Measurements from ENCODE around the gene DCLK3.

The DCLK3 gene

DNA sequence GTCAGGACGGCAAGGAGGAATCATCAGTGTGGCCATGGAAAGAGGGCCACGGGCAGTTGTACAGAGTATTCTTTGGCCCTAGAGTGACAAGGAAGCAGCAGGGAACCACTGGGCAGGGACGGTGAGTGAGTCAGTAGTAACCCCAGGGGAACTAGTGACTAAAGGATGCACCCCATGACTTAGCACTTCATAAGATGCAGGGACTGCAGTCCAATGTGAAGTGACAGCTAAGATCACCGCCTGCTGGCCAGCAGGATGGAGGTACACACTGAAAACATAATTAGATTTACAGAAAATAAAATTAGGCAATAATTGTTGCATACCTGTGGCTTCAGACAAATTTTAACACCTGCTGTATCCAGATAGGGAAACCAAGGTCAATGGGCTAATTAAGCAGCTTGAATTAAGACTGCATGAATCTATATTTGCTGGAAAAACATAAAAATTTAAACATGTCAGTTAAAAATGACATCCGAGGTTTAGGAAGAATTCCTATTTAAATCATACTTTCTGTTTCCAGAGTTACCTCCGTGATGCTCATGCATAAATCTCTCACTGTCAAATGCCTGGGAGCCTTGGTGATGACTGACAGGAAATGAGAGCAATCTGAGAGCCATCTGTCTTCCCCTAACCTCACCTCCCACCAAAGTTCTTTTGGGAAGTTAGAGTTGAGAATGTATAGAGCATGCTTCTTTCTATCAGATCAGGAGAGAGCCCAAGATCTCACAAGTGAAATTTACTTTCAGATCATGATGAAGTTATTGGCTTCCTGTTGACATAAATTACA is 56.5 kb downstream of the DCLK3 start:
- FAIRE-seq = no peak

DNA sequence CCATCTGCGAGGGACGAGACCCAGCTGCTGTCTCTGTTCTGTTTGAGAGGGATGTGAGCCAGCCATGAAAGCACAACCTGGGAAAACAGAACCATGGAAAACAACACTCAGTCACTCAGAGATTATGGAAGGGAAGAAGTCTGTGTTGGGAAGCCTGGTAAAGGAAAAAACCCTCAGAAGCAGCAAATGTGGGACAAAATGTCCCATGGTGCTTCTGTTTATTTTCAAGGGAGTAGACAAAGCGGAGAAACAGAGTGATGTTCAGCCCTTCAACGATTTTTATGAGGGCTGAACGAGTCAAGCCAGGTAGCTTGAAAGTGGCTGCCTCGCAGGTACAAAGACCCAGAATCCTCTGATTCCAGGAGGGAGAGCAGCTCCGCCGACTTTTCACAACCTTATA is 59.3 kb downstream of the DCLK3 start:
- FAIRE-seq = no peak

DNA sequence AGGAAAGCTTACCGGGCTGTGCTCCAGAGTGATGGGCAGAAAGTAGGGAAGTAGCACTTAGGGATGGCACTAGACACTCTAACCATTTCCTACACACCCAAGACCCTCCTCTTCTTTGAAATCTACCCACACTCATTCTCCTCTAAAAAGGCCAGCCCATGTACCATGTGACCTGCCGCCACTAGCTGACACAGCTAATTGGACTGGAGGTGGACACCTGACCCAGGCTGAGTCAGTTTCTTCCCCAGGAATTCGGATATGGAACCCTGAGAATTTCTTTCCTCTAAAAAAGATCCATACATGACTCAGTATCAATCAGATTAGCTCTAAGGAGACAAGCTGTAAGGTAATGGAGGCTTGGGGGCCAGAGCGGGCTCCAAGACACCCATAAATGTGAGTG is 60.1 kb downstream of the DCLK3 start:
- no peak for FAIRE-seq

DNA sequence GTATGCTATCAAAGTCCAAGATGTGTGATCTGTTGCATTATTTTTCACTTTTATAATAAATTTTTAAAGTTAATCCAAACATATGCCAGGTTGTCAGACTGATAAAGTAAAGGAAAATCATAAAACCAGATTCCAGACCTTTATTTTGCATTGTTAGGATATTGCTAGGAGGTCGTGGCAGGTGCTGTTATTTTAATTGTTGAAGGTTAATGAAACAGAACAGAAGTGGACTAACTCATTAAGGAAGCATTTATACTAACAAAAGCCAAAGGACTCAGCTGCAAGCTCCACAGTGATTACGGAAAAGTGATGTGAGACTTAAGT is 63.1 kb downstream of the DCLK3 start:
- FAIRE-seq = no peak

DNA sequence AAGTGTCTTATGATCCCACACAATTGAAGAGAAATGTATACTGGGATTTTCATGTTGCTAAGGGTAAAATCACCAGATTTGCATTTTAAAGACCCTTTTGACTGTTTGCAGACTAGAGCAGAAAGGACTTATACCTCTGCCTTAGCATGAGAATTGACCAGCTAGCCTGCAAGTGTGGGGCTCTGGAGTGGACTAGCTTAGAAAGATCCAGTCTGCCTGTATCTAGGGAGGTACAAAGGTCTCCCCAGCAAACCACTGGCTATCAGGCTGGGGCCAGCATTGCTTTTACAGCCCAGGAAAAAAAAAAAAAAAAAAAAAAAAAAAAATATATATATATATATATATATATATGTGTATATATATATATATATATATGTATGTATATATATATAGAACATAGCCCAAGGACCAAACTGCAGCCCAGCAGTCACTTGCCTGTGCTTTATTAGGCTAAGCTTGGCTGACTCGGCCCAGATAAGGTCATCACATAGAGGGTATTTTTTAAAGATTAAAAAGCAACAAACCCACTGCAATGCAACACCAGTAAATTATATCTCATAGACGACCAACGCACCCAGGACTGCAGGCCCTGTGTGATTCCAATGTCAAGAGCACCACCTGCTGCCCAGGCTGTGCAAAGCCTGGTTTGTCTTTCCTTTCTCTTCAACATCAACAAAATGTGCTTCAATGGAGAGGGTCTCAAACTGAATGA is 63.7 kb downstream of the DCLK3 start:
- FAIRE-seq = no peak

DNA sequence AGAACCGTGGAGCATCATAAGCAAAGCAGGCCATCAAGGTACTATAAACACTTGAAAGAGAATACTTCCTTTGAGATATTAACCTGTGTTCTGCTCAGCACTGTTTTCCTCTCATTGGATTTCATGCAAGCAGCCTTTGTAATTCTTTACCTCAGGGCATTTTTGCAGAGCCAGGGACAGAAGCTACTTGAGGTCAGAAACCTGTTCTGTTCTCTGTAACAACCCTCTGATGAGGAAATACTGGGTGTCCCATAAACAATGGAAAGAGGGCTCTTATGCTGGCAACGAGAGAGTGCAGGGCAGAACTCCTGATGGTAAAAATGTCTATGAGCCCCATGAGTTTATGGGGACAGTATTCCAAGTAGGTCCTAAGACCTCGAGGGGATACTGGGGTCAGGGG is 66.0 kb downstream of the DCLK3 start:
- FAIRE-seq = no peak

DNA sequence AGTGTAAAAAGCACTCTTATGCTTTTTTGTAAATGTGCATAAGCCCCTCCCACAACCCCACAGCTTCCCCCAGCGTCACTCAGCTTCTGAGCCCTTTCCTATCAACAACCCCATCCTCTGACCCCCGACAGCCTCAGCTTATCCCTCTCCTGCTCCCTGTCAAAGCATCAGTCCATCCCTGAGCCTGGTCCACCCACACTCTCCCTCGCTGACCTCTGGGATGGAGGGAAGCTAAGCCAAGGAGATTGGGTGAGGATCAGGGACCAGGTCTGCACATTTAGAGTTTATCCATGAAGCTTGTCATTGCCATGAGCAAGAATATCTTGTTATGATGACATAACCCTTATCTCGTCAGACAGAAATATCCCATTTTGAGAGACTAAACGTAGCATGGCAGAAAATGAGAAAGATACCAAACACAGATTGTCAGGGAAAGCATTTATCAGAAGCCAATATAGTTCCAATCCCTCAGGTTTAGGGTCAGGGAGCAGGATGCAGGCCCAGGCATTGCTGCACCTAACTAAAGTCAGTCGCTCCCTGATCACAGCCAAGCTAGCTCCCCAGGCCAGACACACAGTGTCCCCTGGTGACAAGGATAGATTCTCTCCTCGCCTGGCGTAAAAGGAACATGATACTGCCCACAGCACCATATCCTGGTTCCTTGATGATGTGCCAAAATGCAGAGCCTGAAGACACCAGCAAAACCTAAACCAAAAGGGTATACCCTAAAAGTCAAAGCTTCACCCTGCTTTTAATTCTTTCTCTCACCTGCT is 66.9 kb downstream of the DCLK3 start:
- FAIRE-seq = no peak

DNA sequence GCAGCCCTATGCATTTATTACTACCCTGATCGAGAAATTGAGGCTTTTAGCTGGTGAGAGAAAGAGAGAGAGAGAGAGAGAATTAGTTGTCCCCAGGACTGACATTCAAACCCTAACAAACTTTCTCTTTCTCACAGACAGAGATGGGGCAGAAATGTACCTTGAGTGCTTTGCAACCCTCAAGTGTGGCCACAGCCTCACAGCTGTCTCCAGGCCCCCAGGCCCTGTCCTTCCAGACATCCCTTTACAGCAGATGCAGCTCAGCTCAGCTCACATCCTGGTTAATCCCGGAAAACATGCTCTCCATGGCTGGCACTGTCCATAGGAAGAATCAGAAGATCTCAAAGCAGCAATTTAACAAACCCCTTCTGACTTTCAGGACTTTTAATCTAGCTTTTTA is 67.6 kb downstream of the DCLK3 start:
- no peak for FAIRE-seq

DNA sequence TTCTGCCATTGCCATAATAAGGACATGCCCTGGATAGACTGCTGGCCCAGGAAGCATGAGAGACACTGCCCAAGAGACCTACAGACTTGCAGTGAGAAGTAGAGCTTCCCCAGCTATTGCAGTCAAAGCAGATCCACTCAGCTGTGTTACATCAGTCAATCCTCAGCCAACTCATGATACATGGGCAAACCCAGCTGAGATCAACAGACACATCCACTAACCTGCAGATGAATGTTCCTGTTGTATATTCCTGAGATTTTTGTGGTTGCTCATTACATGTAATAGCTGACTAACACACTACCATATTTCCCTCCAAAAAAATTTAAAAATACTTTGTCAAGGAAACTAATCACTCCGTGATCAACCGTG is 68.6 kb downstream of the DCLK3 start:
- FAIRE-seq = no peak

DNA sequence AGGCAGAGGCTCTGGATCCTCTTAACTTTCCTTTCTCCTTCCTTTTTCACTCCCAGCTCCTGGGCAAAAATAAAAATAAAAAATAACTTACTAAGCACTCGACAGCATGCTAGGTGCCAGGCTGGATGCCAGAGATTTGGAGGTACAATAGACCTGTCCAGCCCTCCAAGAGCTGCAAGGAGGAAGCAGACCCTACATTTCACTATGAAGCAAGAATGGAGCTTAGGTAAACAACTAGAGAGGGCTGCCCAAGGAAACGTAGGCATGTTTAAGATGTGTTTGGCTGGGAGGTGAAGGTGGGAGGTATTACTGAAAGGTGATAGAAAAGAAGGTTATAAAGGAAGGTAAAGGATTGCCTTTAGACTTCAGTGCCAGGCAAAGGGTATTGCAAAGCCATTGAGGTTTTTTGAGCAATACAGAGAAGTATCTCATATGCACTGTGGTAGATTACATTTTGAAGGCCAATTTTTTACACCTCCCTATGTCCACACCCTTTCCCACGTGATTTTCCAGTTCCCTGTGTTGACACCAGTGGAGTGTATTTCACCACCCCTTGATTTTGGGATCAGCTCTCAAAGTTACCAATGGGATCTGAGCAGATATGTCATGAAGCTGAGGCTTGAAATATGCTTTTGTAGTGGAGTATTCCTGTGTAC is 69.1 kb downstream of the DCLK3 start:
- no peak for FAIRE-seq

DNA sequence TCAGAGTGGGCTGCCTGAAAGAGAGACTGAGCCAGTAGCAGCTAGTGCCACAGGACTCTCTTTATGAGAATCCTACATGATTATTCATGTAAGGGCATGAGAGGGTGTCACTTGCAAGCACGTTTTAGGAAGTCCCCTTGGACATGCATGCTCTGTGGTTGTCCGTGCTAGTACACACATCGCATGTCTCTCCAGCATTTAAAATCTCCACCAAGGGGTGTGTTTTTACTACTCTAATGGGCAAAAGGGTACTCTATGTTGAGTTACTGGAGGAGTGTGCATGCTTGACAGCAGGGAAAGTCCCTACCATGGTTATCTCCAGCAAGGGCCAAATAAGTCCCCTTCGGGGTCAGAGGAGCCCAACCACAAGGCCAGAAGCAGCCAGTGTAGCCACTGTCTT is 70.7 kb downstream of the DCLK3 start:
- no peak for FAIRE-seq

DNA sequence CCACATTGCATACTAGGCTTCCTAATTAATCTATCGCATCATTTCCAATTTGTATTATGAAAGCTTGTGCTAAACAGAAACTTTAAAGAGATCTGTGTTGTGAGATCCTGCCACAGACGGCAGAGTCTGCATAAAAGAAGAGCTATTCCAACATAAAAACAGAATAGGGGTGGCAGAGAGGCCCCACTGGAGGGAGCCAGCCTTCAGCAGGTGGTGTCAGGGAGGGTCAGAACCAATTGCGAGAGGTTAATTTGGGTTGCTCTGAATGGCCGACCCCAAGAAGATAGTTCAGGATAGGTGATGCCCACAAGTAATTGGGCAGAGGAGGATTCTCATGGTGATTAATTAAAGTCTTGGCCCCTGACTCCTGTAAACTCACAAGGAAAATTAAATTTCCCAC is 74.8 kb downstream of the DCLK3 start:
- FAIRE-seq = no peak

DNA sequence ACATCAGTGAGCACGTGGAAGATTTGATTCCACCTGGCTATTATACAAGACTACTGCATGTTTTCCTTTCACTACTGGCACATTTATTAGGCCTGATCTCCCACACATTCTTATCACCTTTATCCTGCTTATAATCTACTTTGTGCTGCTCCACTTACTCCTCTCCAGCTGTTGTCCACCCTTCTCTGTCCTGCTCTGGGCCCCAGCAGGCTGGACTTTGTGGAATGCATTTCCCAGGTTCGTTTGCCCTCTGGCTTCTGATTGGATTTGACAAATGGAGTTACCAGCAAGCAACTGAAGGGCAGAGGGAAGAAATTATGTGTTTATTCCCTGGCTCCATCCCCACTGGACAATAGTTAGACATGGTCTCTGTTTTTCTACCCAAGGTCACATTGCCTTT is 75.5 kb downstream of the DCLK3 start:
- no peak for FAIRE-seq

DNA sequence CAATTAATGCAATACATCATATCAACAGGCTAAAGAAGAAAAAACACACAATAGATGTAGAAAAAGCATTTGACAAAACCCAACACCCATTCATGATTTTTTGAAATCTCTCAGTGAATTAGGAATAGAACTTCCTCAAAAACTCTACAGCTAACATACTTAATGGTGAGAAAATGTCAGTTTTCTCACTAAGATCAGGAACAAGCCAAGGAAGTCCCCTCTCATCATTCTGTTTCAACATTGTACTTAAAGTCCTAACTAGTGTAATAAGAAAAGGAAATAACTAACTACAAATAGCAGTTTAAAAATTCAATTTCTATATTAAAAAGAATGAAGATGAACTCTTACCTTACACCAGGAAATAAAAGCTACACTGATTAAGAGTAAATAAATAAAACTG is 77.8 kb downstream of the DCLK3 start:
- FAIRE-seq = no peak

DNA sequence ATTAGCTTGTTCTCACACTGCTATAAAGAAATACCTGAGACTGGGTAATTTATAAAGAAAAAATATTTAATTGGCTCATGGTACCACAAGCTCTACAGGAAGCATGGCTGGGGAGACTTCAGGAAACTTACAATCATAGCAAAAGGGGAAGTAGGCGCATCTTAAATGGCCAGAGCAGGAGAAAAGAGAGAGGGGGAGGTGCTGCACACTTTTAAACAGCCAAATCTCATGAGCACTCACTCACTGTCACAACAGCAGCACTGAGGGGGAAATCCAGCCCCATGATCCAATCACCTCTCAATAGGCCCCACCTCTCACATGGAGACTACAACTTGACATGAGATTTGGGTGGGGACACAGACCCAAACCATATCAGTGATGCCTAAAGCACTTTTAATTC is 82.5 kb downstream of the DCLK3 start:
- FAIRE-seq = no peak

DNA sequence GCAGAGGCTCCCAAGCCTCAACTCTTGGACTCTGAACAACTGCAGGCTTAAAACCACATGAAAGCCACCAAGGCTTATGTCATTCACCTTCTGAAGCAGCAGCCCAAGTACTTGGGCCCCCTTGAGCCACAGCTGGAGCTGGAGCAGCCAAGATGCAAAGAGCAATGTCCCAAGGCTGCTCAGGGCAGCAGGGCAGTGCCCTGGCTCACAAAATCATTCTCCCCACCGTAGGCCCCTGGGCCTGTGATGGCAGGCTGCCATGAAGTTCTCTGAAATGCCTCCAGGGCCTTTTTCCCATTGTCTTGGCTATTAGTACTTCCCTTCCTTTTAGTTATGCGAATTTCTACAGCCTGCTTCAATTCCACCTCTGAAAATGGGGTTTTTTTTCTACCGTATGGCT is 83.4 kb downstream of the DCLK3 start:
- no peak for FAIRE-seq

DNA sequence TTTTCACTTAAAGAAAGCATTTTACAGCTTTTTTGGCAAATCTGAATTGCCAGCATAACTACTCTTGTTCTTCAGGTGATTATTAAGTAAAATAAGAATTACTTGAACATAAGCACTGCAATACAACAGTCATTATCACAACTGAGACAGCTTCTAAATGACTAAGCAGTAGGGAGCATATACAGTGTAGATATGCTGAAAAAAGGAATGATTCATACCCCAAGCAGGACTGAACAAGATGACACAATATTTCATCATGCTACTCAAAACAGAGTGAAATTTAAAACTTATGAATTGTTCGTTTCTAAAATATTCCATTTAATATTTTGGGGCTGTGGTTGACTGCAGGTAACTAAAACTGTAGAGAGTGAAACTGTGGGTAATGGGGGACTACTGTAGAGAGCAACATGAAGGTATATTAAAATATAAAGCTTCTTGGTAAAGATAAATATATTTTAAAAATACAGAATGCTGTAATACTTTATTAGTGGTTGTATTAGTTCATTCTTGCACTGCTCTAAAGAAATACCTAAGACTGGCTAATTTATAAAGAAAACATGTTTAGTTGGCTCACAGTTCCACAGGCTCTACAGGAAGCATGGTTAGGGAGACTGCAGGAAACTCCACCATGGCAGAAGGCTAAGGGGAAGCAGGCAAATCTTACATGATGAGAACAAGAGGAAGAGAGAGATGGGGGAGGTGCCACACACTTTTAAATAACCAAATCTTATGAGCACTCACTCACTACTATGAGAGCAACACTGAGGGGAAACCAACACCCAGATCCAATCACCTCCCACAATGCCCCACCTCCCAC is 84.8 kb downstream of the DCLK3 start:
- no peak for FAIRE-seq

DNA sequence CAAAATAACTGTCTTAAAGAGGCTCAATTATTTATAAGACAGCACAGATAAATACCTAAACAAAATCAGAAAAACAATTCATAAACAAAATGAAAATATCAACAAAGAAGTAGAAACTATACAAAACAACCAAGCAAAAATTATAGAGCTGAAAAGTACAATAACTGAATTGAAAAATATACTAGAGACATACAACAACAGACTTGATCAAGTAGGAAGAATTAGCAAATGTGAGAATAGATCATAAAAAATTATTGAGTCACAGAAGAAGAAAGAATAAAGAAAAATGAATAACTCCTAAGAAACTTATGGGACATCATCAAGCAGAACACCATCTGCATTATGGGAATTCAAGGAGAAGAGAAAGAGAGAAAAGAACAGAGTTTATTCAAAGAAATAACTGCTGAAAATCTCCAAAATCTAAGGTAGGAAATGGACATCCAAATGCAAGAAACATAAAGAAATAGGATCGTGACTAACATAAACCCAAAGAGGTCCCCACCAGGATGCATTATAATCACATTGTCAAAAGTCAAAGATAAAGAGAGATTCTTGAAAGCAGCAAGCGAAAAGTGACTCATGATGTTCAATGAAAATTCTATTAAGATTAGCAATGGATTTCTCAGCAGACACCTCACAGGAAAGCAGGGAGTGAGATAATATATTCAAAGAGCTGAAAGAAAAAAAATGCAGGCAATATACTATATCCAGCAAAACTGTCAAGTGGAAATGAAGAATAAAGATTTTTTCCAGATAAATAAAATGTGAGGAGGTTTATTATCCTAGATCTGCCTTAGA is 85.9 kb downstream of the DCLK3 start:
- no peak for FAIRE-seq

DNA sequence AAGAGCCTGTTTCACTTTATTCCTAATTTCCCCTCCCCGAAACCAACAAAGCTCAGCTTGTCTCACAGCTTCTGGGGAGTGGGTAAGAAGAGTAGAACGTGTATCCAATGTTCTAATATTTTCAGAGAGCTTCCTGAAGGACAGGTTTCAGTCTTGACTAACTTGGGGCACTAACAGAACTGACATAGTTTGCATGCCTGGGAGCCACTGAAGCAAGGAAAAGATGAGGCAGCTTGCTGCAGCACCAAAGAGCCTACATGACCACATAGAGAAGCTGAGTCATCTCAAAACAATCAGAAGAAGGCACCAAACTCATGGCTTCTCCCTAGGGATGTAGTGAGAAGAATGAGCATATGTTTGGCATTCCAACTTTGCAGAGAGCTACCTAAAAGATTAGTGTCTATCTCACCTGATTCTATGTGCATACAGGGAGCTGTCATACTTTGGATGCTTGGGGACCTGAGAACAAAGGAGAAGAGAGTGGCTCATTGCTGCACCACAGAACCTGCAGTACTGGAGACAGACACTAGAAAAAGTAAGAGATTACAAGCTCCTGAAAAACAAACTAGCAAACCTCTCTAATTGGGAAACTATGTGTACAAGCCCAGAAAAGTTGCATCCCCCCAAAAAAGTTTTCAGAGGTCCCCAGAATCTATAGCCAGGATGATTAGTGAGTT is 86.9 kb downstream of the DCLK3 start:
- FAIRE-seq = no peak

DNA sequence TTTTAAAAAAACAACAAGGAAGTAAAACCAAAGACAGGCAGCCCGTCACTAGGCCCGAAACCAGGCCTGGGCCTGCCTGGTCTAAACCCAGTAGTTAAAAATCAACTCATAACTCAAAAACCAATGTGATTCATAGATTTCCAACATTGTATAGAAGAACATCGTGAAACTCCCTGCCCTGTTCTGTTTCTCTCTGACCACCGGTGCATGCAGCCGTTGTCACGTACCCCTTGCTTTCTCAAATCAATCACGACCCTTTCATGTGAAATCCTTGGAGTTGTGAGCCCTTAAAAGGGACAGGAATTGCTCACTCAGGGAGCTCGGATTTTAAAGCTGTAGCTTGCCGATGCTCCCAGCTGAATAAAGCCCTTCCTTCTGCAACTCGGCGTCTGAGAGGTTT is 89.5 kb downstream of the DCLK3 start:
- no peak for FAIRE-seq

DNA sequence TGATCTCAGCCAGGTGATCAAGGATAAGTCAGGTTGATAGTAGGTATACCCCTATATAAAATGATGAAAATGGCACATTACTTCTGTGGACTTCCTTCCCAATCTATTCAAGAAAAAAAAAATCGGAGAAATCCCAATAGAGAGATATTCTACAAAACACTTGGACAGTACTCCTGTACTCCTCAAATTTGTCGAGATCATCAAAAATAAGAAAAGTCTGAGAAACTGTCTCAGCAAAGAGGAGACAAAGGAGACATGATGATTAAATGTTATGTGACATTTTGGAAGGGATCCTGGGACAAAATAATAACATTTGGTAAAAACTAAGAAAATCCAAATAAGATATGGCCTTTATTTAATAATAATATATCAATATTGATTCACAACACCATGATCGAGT is 94.6 kb downstream of the DCLK3 start:
- no peak for FAIRE-seq
